HG02678 (cell line): ENCODE measurements around the gene SELENOF.
A peak's percentile ranks its signal among the peaks of the same experiment; 100 is the strongest.
"Not testable (repeated sequence)": the region's sequence is repeated elsewhere in the genome, so short reads cannot be mapped to it uniquely, and the experiment has no call there.

Experiments used
- ATAC-seq: cut with Tn5 transposase; IDR thresholded peaks from one replicate; pipeline ENCODE4 v1.9.1; 2021; ENCODE audit warnings: mild to moderate bottlenecking, moderate library complexity; ENCODE audit not compliant: unreplicated experiment

Gene SELENOF

DNA sequence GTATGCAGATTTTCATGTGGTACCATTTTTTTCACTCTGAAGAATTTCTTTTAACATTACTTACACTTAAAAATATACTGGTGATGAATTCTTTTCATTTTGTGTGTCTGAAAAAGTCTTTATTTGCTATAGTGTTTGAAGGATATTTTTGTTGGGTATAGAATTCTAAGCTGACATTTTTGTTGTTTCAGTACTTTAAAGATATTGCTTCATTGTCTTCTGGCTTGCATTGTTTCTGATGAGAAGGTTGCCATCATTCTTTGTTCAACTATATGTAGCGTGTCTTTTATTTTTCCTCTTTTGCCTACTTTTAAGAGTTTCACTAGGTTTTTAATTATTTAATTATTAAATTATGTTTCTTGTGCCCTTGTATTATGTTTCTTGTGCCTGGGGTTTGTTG, 8.5 kb upstream of the SELENOF start:
- ATAC-seq, result no peak

GRCh38 chr1:86916752-86917151, 2.8 kb upstream of the SELENOF start:
- no peak for ATAC-seq

- no peak for ATAC-seq
Observed at GRCh38 chr1:86915737-86916235, 1.9 kb upstream of the SELENOF start.

GRCh38 chr1:86914998-86915736, 1.2 kb upstream of the SELENOF start:
- peak; percentile 14 for ATAC-seq

DNA sequence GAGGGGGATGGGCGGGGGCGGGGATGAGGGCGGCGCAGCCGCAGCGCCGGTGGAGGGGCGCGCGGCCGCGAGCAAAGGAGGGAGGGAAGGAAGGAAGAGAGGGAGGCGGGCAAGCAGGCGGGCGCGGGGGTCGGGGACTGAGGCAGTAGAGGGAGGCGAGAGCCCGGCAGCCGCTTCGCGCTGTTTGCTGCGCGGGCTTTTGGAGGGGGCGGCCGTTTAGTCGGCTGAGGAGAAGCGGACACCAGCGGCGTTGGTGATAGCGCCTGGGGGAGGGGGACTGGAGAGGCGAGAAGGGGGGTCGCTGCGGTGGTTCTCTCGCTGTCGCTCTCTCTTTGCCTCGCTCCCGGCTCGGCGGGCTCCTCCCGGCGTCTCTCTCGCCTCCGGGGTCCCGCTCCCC, 673 bp upstream of the SELENOF start, which contains the start of gene HS2ST1:
Gene HS2ST1 (plus strand): TSS at position 35 of the 397 bp plus-strand sequence.
- no peak for ATAC-seq

GRCh38 chr1:86913399-86913895, 479 bp downstream of the SELENOF start:
- ATAC-seq, result peak; percentile 18

- ATAC-seq, result no peak
Observed at GRCh38 chr1:86912281-86912900, 1.5 kb downstream of the SELENOF start.

- no peak for ATAC-seq
Observed at GRCh38 chr1:86906419-86906818, 7.5 kb downstream of the SELENOF start.

- no peak for ATAC-seq
Observed at GRCh38 chr1:86905875-86906274, 8.1 kb downstream of the SELENOF start.

GRCh38 chr1:86899401-86899800, 14.5 kb downstream of the SELENOF start:
- not testable (repeated sequence) for ATAC-seq

- no peak for ATAC-seq
Observed at GRCh38 chr1:86888327-86888726, 25.6 kb downstream of the SELENOF start.

DNA sequence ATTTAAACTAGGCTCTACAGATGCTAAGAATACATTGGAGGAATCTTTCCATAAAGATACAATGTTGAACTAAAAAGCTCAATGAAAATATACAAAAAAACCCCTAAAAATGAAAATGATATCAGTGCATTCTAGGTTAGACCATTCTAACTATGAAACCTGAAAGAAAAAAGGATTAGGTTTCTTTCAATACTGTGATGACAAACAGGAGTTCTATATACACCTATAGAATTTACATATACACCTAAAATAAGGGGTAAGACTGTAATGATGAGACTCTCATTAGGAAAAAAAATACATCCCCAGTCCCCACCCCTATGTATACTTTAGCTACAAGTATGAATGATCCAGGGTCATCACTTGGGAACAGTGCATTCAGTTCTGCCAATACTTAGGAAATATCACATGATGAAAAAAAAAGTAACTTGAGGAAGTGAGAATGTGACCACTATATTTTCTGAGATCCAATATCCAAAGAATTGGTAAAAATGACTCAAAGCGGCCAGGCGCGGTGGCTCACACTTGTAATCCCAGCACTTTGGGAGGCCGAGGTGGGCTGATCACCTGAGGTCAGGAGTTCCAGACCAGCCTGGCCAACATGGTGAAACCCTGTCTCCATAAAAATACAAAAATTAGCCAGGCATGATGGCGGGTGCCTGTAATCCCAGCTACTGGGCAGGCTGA, 26.3 kb downstream of the SELENOF start:
- ATAC-seq, result peak; percentile 68

DNA sequence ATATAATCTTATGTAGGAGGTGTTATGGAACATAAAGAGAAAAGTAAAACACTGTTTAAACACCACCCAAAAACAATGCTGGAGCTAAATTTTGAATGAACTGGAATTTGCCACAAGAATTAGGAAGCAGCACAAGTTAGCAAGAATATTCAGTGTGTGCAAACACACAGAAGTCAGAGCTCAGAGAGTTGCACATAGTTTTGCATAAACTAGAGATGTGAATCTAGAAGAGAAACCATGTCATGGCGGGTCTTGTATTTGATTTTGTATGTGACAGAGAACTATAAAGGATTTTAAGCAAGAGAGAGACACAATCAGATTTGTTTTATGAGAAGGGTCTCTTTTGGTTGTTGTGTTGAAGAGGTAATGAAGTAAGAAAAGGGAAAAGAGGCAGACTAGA, 38.2 kb downstream of the SELENOF start:
- ATAC-seq, result no peak

DNA sequence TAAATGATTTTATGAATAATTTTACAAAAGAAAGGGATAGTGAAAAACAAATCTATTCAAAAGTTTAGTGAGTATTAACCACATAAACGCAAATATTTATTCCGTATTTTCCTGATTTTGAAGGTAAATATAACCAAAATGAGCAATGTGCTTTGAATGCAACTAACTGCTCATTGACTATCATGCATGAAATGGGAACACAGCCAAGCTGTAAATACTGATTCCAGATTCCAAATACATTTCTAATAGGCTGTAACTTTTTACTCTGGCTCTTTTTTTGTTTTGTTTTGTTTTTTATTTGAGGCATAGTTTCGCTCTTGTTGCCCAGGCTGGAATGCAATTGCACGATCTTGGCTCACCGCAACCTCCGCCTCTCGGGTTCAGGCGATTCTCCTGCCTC, 41.8 kb downstream of the SELENOF start:
- ATAC-seq, result no peak

- no peak for ATAC-seq
Observed at GRCh38 chr1:86871001-86871400, 42.9 kb downstream of the SELENOF start.

DNA sequence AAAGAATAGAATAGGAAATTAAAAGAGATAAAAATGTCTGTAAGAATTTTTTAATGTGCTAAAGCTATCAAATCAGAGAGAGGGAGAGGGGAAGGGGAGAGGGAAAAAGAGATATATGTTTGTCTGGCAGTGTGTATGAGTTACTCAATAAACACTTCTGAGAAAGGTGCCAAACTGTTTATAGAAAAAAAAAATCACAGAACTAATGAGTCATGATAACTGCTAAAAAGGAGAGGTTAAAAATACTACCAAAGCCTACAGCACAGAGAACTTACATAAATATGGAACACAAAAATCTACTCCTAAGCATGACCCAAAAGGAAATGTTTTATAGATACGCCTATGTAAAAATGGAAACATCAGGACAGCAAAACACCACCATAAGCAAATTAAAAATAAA, 45.4 kb downstream of the SELENOF start:
- ATAC-seq, result no peak

- not testable (repeated sequence) for ATAC-seq
Observed at GRCh38 chr1:86867278-86867677, 46.6 kb downstream of the SELENOF start.

DNA sequence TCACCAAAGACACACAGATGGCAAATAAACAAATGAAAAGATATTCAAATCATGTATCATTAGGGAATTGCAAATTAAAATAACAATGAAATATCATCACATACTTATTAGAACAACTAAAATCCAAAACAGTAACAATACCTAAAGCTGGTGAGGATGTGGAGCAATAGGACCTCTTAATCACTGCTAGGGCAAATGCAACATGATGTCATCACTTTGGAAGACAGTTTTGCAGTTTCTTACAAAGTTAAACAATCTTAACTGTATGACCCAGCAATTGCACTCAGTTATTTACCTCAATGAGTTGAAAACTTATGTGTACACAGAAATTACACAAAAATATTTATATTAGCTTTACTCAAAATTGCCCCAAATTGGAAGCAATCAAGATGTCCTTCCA, 47.3 kb downstream of the SELENOF start:
- no peak for ATAC-seq

DNA sequence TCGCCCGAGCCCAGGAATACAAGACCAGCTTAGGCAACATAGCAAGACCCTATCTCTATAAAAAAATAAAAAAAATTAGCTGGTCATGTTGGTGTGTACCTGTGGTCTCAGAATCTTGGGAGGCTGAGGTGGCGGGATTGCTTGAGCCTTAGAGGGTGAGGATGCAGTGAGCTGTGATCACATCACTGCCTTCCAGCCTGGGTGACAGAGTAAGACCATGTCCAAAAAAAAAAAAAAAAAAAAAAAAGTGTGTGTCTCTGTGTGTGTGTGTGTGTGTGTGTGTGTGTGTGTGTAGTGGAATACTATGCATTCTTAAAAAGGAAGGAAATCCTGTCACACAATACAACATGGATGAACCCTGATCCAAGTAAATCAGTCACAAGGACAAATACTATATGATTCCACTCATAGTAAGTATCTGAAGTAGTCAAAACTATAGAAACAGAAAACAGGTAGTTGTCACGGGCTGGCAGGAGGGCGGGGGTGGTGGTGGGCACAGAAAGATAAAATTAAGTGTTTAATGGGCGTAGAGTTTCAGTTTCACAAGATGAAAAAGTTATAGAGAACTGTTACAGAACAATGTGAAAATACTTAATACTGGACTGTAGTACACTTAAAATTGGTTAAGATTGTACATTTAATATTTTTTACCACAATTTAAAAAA, 47.8 kb downstream of the SELENOF start:
- peak; percentile 67 for ATAC-seq

DNA sequence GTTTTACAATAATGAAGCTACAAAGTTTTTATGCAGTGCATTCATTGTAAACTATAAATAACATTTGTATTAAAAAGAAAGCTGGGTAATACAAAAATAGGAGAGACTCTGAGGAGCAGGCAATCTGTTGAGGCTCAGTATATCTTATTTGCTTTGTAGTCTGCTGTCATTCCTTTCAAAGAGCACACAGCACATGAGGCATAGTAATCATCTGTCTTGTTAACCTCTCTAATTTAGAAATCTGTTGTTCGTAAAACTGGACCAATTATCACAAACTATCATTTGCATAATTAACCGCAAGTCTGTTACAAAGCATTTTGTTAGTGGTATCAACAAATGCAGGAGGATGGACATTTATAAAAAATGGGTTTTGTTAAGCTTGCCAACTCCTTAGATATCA, 51.0 kb downstream of the SELENOF start:
- no peak for ATAC-seq

- ATAC-seq, result no peak
Observed at GRCh38 chr1:86861424-86861823, 52.5 kb downstream of the SELENOF start.
